Stomach (tissue), 4 donors: ENCODE data around the gene NRG3.

Source experiments
- EP300 ChIP-seq: sonication (generic); formaldehyde crosslinking; IDR thresholded peaks from one replicate; pipeline ENCODE4 v1.6.1; 2017; ENCODE audit warnings: antibody characterized with exemption
- POLR2A ChIP-seq, 4 donors: fragments of 450-650 bp; IDR thresholded peaks; one replicate each; pipeline ENCODE4 v1.6.1; 2016; ENCODE audit warnings: antibody characterized with exemption in 4 of 4, control low read depth in 2 of 4, mild to moderate bottlenecking in 1 of 4, moderate library complexity in 1 of 4
- POLR2AphosphoS5 ChIP-seq, 3 donors: sonication (generic); formaldehyde crosslinking; IDR thresholded peaks; one replicate each; pipeline ENCODE4 v1.6.1; 2016; ENCODE audit warnings: antibody characterized with exemption in 3 of 3
- TF ChIP-seq, protein P1 (sequence below), 7 experiments: fragments of 450-650 bp in 4 of 7; fragments of 200-600 bp in 3 of 7; sonication (generic) in 3 of 7; IDR thresholded peaks; one replicate each; pipeline ENCODE4 v1.5.1; 2016 to 2019; ENCODE audit warnings: antibody characterized with exemption in 7 of 7, control low read depth in 2 of 7, mild to moderate bottlenecking in 1 of 7

DNA sequence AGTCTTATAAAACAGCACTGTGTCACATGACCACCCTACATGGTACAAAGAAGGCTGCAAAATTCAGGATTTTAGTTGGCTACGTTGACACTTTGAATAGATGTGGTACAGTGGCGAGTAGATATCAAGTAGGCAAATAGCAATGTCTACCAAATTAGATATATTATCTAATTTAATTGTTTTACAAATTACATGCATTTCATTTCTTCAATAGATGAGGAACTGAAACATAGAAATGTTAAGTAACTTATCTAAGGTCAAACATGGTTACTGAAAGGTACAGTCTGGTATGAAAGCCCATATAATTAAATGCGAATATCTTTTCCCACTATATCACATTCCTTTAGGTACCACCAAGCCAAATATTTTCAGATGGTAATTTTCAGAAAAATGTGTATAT, 972.2 kb downstream of the NRG3 start:
- TF ChIP-seq, protein P1, sequence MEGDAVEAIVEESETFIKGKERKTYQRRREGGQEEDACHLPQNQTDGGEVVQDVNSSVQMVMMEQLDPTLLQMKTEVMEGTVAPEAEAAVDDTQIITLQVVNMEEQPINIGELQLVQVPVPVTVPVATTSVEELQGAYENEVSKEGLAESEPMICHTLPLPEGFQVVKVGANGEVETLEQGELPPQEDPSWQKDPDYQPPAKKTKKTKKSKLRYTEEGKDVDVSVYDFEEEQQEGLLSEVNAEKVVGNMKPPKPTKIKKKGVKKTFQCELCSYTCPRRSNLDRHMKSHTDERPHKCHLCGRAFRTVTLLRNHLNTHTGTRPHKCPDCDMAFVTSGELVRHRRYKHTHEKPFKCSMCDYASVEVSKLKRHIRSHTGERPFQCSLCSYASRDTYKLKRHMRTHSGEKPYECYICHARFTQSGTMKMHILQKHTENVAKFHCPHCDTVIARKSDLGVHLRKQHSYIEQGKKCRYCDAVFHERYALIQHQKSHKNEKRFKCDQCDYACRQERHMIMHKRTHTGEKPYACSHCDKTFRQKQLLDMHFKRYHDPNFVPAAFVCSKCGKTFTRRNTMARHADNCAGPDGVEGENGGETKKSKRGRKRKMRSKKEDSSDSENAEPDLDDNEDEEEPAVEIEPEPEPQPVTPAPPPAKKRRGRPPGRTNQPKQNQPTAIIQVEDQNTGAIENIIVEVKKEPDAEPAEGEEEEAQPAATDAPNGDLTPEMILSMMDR (IDR thresholded peaks at IDR 0.05) = no peak
- TF ChIP-seq POLR2A (IDR thresholded peaks at IDR 0.05) = no peak
- no peak for TF ChIP-seq EP300
- no peak for TF ChIP-seq POLR2AphosphoS5 (IDR thresholded peaks at IDR 0.05)
